Dermis microvascular lymphatic vessel endothelial cell (primary cell): ENCODE data around the gene DRD1. TPM values are rescaled to one million over a fixed set of nuclear protein-coding genes. Genes with fewer than 3 reads are reported as not detected.

ENCODE experiments used
- DNase-seq, 2 donors: peaks; one replicate each; pipeline versions ENCODE4 v3.0.0 to v3.0.0-alpha.2; 2010; ENCODE audit warnings: low read depth in 2 of 2
- total RNA-seq: library from RNA; depleted of rRNA; stranded (reverse); fragments of >200 nt; gene quantifications from 2 replicates; pipeline ENCODE4 v1.2.1, GENCODE V29; 2014

Gene DRD1
- total RNA-seq = not detected in 2 replicates

- peak in 1 of 2 donors; percentile 27 for DNase-seq
Measured at GRCh38 chr5:175444060-175444904, at the start of gene DRD1. Gene DRD1, minus strand, starts transcription at chr5:175444182. Its CDS starts 1,083 bp downstream, at chr5:175443099.

GRCh38 chr5:175493726-175494125 is 49.7 kb upstream of the DRD1 start:
- no peak for DNase-seq

GRCh38 chr5:175493260-175493659 is 49.3 kb upstream of the DRD1 start:
- DNase-seq = no peak

- DNase-seq = no peak
Measured at GRCh38 chr5:175491223-175491622, 47.2 kb upstream of the DRD1 start.

GRCh38 chr5:175489693-175490443 is 45.9 kb upstream of the DRD1 start:
- no peak for DNase-seq

GRCh38 chr5:175487514-175488222 is 43.7 kb upstream of the DRD1 start:
- DNase-seq = no peak

- DNase-seq = no peak
Measured at GRCh38 chr5:175485631-175486030, 41.6 kb upstream of the DRD1 start.

GRCh38 chr5:175484829-175485228 is 40.8 kb upstream of the DRD1 start:
- no peak for DNase-seq

GRCh38 chr5:175484322-175484721 is 40.3 kb upstream of the DRD1 start:
- DNase-seq = no peak

GRCh38 chr5:175483337-175483736 is 39.4 kb upstream of the DRD1 start:
- no peak for DNase-seq

GRCh38 chr5:175479125-175479881 is 35.3 kb upstream of the DRD1 start:
- DNase-seq = no peak

- peak; percentile 30 to 68 for DNase-seq
Measured at GRCh38 chr5:175478384-175479124, 34.6 kb upstream of the DRD1 start, which contains the start of gene SFXN1. Gene SFXN1, plus strand, starts transcription at chr5:175478560. Its CDS starts 13,544 bp downstream, at chr5:175492104.

GRCh38 chr5:175478008-175478383 is 34.0 kb upstream of the DRD1 start:
- no peak for DNase-seq

GRCh38 chr5:175477440-175477839 is 33.5 kb upstream of the DRD1 start:
- DNase-seq = no peak

- no peak for DNase-seq
Measured at GRCh38 chr5:175475248-175475647, 31.3 kb upstream of the DRD1 start.

GRCh38 chr5:175472378-175472777 is 28.4 kb upstream of the DRD1 start:
- no peak for DNase-seq

- no peak for DNase-seq
Measured at GRCh38 chr5:175471628-175472027, 27.6 kb upstream of the DRD1 start.

- no peak for DNase-seq
Measured at GRCh38 chr5:175471196-175471595, 27.2 kb upstream of the DRD1 start.

GRCh38 chr5:175470781-175471180 is 26.8 kb upstream of the DRD1 start:
- DNase-seq = no peak

GRCh38 chr5:175469916-175470315 is 25.9 kb upstream of the DRD1 start:
- DNase-seq = no peak

- no peak for DNase-seq
Measured at GRCh38 chr5:175468892-175469291, 24.9 kb upstream of the DRD1 start.
